ENCODE results near the gene CKAP5.

CKAP5 gene

GRCh38 chr11:46766656-46767055 is 79.4 kb downstream of the CKAP5 start:
- no peak for DNase-seq (ENCODE audit: low spot score)

- DNase-seq (ENCODE audit: low spot score) = no peak
Measured at GRCh38 chr11:46762248-46762647, 83.8 kb downstream of the CKAP5 start.

- DNase-seq (ENCODE audit: low spot score) = no peak
Measured at GRCh38 chr11:46761807-46762206, 84.3 kb downstream of the CKAP5 start.

DNA sequence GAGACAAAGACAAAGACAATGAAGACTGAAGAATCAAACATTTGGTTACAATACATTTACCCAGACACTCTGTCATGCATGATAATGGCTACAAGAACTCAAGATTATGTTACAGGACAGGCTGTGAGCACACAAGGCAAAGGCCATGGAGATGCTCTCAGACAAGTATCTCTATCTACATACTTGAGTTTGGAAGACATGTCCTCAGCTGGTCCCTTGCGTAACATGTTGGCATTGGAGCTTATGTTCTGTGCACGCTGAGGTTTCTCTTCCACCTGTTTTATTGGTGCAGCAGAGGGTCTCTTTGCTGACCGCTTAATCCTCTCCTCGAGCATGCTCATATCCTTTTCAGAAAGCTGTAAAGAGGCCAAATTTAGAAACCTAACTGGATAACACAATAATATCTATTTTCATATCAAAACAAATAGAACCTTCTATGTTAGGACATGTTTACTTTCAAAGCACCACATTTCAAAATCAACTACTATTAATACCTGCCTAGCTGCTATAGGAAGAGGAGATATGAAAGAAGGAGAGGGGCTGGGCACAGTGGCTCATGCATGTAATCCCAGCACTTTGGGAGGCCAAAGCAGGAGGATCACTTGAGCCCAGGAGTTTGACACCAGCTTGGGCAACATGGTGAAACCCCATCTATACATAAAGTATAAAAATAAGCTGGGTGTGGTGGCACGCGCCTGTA is 85.5 kb downstream of the CKAP5 start:
- no peak for DNase-seq (ENCODE audit: low spot score)

- DNase-seq (ENCODE audit: low spot score) = no peak
Measured at GRCh38 chr11:46759196-46759595, 86.9 kb downstream of the CKAP5 start.

GRCh38 chr11:46755962-46756361 is 90.1 kb downstream of the CKAP5 start:
- DNase-seq (ENCODE audit: low spot score) = no peak

- DNase-seq (ENCODE audit: low spot score) = no peak
Measured at GRCh38 chr11:46747150-46747549, 98.9 kb downstream of the CKAP5 start.

DNA sequence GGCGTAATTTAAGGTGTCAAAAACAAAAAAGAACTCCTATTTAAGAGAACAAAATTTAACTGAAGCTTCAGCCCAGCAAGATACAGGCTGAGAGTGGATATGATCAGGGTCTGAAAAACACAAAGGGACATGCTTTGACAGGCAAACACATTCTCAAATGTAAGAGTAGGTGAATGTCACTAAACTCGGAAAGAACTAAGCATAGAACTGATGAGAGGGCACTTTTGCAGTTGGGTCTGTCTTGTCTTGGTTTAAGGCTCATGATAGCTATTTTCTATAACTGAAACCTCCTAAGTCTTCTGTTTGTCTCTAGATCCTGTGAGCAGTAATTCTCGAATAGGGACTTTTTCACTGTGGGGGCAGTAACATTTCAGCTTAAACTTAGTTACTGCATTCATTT is 100.1 kb downstream of the CKAP5 start:
- DNase-seq (ENCODE audit: low spot score) = no peak

GRCh38 chr11:46745328-46745727 is 100.8 kb downstream of the CKAP5 start:
- DNase-seq (ENCODE audit: low spot score) = no peak

GRCh38 chr11:46743693-46744339 is 102.3 kb downstream of the CKAP5 start:
- DNase-seq (ENCODE audit: low spot score) = no peak

- DNase-seq (ENCODE audit: low spot score) = no peak
Measured at GRCh38 chr11:46743043-46743442, 103.0 kb downstream of the CKAP5 start.

DNA sequence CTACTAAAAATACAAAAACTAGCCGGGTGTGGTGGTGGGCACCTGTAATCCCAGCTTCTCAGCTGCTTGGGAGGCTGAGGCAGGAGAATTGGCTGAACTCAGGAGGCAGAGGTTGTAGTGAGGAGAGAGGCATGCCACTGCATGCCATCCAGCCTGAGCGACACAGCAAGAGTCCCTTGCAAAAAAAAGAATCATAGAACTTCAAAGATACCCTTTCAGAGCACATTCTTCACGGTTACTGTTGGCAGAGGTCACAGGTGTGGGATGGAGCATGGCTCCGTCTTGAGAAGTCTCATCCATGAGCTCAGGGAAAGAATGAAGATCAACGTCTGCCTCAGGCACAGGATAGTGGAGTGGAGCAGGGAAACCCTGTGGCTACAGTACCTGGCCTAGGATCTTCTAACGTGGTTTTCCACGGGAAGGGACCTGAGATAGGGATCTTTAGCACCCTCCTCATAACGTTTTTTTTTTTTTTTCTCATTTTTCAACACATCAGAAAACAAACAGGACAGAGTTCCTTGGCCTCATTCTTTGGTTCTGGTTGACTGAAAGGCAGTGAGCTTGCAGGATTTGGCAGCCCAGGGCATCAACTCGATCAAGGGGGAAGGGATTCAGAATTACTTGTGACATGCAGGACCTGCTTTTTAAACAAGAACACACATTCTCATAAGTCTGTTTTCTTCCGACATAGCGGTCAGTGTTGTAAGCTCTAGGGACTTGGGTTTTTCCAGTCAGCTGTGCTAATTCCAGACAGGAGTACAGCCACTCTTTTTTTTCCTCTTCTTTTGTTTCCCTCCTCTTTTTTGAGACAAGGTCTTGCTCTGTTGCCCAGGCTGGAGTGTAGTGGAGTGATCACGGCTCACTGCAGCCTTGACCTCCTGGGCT is 104.2 kb downstream of the CKAP5 start:
- no peak for DNase-seq (ENCODE audit: low spot score)

GRCh38 chr11:46738887-46739286 is 107.2 kb downstream of the CKAP5 start:
- no peak for DNase-seq (ENCODE audit: low spot score)

DNA sequence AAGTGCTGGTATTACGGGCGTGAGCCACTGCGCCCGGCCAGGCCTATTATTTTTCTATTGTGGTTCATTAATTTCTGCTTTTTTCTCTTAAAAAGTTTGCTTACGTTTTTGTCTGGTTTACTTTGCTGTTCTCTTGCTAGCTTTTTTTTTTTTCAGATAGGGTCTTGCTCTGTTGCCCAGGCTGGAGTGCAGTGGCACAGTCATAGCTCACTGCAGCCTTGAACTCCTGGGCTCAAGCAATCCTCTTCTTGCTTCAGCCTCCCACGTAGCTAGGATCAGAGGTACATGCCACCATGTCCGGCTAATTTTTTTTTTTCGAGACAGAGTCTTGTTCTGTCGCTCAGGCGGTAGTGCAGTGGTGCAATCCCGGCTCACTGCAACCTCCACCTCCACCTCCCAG is 108.4 kb downstream of the CKAP5 start:
- no peak for DNase-seq (ENCODE audit: low spot score)

GRCh38 chr11:46736615-46737014 is 109.5 kb downstream of the CKAP5 start:
- no peak for DNase-seq (ENCODE audit: low spot score)

DNA sequence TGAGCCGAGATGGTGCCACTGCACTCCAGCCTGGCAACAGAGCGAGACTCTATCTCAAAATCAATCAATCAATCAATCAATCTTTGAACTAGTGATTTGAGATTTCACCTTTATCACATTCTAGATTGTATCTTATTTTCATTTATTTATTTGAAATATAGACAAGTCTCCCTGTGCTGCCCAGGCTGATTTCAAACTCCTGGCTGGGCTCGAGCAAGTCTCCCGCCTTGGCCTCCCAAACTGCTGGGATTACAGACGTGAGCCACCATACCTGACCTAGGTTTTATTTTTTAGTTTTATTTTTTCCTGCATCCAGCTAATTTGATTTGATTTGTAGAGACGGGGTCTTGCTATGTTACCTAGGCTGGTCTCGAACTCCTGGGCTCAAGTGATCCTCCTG is 109.9 kb downstream of the CKAP5 start:
- no peak for DNase-seq (ENCODE audit: low spot score)

DNA sequence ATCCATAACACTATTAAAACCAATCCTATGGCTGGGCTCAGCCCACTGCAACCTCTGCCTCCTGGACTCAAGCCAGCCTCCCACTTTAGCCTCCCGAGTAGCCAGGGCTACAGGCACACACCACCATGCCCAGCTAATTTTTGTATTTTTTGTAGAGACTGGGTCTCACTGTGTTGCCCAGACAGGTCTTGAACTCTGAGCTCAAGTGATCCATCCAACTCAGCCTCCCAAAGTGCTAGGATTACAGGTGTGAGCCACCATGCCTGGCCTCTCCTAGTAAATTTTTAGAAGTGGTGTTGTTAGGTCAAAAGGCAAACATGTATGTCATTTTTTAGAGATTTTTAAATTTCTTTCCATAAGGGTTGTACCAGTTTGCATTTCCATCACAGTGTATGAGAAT is 112.8 kb downstream of the CKAP5 start:
- DNase-seq (ENCODE audit: low spot score) = no peak

- DNase-seq (ENCODE audit: low spot score) = no peak
Measured at GRCh38 chr11:46731545-46731944, 114.5 kb downstream of the CKAP5 start.

GRCh38 chr11:46729110-46730027 is 116.7 kb downstream of the CKAP5 start:
- no peak for DNase-seq (ENCODE audit: low spot score)

- no peak for DNase-seq (ENCODE audit: low spot score)
Measured at GRCh38 chr11:46728659-46729040, 117.4 kb downstream of the CKAP5 start.

DNA sequence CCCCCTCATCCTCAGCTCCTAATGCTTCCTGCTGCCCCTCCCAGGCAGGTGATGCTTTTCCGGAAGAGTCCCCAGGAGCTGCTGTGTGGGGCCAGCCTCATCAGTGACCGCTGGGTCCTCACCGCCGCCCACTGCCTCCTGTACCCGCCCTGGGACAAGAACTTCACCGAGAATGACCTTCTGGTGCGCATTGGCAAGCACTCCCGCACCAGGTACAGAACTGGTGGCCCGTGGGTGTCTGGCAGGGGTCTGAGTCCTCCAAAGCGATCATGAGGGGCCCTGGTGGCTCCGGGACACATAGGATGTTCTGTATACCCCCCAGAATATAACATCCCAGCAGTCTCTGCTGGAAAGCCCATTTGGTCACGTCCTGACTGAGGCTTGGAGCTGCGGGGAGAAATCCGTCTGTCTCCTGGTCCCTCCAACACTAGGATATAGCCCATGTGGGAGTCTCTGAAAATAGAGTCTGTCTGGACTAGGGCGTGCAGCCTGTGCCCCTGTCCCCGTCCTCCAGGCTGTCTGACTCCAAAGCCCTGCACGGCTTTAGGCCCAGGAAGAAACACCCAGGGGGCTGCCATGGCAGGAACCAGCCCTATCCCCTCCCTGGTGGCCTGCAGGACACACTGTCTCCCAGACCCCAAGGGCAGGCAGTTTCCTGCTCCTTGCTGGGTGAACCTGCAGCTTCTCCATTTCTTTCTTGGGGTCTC is 118.0 kb downstream of the CKAP5 start:
- DNase-seq (ENCODE audit: low spot score) = no peak

All from SW480 (cell line).